ENCODE results near the gene ACOT8.
A peak's percentile ranks its signal among the peaks of the same experiment; 100 is the strongest.
"Not testable (repeated sequence)": the region's sequence is repeated elsewhere in the genome, so short reads cannot be mapped to it uniquely, and the experiment has no call there.

Gene ACOT8

GRCh38 chr20:45857114-45857881 is at the start of gene ACOT8, which contains the start of gene ZSWIM3:
TSS of gene ACOT8 (minus strand) at chr20:45857392. CDS start at chr20:45857315, 77 bp downstream.
TSS of gene ZSWIM3 (plus strand) at chr20:45857614. CDS start at chr20:45857826, 212 bp downstream.
- peak; percentile 100 for DNase-seq

- peak; percentile 58 for DNase-seq
Measured at GRCh38 chr20:45905505-45906079, 48.4 kb upstream of the ACOT8 start.

GRCh38 chr20:45904583-45905504 is 47.7 kb upstream of the ACOT8 start:
- DNase-seq: no peak

GRCh38 chr20:45902199-45902701 is 45.1 kb upstream of the ACOT8 start:
- DNase-seq: no peak

- DNase-seq: not testable (repeated sequence)
Measured at GRCh38 chr20:45901332-45901731, 44.1 kb upstream of the ACOT8 start.

- DNase-seq: no peak
Measured at GRCh38 chr20:45899046-45899835, 42.0 kb upstream of the ACOT8 start.

- no peak for DNase-seq
Measured at GRCh38 chr20:45898285-45898684, 41.1 kb upstream of the ACOT8 start.

GRCh38 chr20:45897692-45898091 is 40.5 kb upstream of the ACOT8 start:
- no peak for DNase-seq

GRCh38 chr20:45897289-45897688 is 40.1 kb upstream of the ACOT8 start:
- no peak for DNase-seq

GRCh38 chr20:45896641-45897161 is 39.5 kb upstream of the ACOT8 start:
- no peak for DNase-seq

GRCh38 chr20:45894797-45895196 is 37.6 kb upstream of the ACOT8 start:
- DNase-seq: no peak

GRCh38 chr20:45893831-45894230 is 36.6 kb upstream of the ACOT8 start:
- DNase-seq: no peak

GRCh38 chr20:45892828-45893500 is 35.8 kb upstream of the ACOT8 start:
- DNase-seq: no peak

- peak; percentile 11 for DNase-seq
Measured at GRCh38 chr20:45892049-45892825, 35.0 kb upstream of the ACOT8 start.

- DNase-seq: peak; percentile 92
Measured at GRCh38 chr20:45890985-45891983, 34.1 kb upstream of the ACOT8 start, which contains the start of the genes CTSA and NEURL2. TSS of gene CTSA (plus strand) at chr20:45891335. CDS start at chr20:45891569, 234 bp downstream. TSS of gene NEURL2 (minus strand) at chr20:45891208. CDS start at chr20:45890991, 217 bp downstream.

- peak; percentile 81 for DNase-seq
Measured at GRCh38 chr20:45890077-45890984, 33.1 kb upstream of the ACOT8 start.

- DNase-seq: no peak
Measured at GRCh38 chr20:45888681-45889080, 31.5 kb upstream of the ACOT8 start.

- no peak for DNase-seq
Measured at GRCh38 chr20:45887346-45887715, 30.1 kb upstream of the ACOT8 start, which contains the start of gene SPATA25. TSS of gene SPATA25 (minus strand) at chr20:45887622. CDS start at chr20:45887590, 32 bp downstream.

All from fibroblast of upper back skin (primary cell).